ENCODE results near the gene SEPTIN5. TPM values are rescaled to one million over a fixed set of nuclear protein-coding genes. Genes with fewer than 3 reads are reported as not detected.

SEPTIN5 gene
- total RNA-seq, 3 donors from 2014 or later, result 1.2 to 17.8 (median 2.7) TPM

- TF ChIP-seq, protein P1, sequence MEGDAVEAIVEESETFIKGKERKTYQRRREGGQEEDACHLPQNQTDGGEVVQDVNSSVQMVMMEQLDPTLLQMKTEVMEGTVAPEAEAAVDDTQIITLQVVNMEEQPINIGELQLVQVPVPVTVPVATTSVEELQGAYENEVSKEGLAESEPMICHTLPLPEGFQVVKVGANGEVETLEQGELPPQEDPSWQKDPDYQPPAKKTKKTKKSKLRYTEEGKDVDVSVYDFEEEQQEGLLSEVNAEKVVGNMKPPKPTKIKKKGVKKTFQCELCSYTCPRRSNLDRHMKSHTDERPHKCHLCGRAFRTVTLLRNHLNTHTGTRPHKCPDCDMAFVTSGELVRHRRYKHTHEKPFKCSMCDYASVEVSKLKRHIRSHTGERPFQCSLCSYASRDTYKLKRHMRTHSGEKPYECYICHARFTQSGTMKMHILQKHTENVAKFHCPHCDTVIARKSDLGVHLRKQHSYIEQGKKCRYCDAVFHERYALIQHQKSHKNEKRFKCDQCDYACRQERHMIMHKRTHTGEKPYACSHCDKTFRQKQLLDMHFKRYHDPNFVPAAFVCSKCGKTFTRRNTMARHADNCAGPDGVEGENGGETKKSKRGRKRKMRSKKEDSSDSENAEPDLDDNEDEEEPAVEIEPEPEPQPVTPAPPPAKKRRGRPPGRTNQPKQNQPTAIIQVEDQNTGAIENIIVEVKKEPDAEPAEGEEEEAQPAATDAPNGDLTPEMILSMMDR (IDR thresholded peaks at IDR 0.05), result no peak
- Histone ChIP-seq H3K4me1 (ENCODE audit: low read depth) (no peaks in the 10 kb centered on the region), H3K36me3 (ENCODE audit: low read depth) (no peaks in the 10 kb centered on the region), H3K9me3 (no peaks in the 10 kb centered on the region), H3K4me3 (no peak overlapping the region)
- intact Hi-C loops (cut with DNase I, micrococcal nuclease), result no loop called here
- no peak for DNase-seq
- ATAC-seq, result no peak
Observed at GRCh38 chr22:19667872-19668740, 46.2 kb upstream of the SEPTIN5 start.

DNA sequence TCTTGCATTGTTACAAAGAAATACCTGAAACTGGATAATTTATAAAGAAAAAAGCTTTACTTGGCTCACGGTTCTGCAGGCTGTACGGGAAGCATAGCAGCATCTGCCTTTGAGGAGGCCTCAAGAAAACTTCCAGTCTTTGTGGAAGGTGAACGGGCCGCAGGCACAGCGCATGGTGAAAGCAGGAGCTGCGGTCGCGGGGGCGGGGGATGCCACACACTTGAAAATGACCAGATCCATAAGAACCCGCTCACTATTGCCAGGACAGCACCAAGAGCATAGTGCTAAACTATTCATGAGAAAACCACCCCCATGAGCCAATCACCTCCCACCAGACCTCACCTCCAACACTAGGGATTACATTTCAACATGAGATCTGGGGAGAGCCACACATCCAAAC is 45.6 kb upstream of the SEPTIN5 start:
- intact Hi-C loops (cut with DNase I, micrococcal nuclease), result no loop called here
- H3K36me3 ChIP-seq (ENCODE audit: low read depth), result no peaks in the 10 kb centered on the region
- no peaks in the 10 kb centered on the region for H3K9me3 ChIP-seq
- TF ChIP-seq, protein P1 (IDR thresholded peaks at IDR 0.05), result no peak
- no peaks in the 10 kb centered on the region for H3K4me1 ChIP-seq (ENCODE audit: low read depth)
- H3K4me3 ChIP-seq, result no peak overlapping the region
- no peak for DNase-seq
- no peak for ATAC-seq

DNA sequence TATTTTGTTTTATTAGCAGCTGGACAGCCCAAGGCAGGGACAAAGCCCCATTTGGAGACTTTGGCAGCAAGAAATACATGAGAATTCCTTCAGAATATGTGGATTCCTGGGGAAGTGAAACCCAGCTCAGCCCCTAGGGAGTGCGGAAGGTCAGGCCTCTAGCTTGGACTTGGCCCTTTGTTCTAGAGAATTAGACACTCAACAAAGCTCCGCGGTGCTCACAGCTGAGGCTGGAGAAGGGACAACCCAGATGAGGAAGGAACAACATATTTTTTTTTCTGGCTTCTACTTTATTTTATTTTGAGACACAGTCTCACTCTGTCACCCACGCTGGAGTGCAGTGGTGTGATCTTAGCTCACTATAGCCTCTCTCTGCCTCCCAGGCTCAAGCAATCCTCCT is 44.7 kb upstream of the SEPTIN5 start:
- no peak overlapping the region for H3K4me3 ChIP-seq
- no peak for ATAC-seq
- H3K36me3 ChIP-seq (ENCODE audit: low read depth), result no peaks in the 10 kb centered on the region
- no peaks in the 10 kb centered on the region for H3K4me1 ChIP-seq (ENCODE audit: low read depth)
- intact Hi-C loops (cut with DNase I, micrococcal nuclease), result no loop called here
- H3K9me3 ChIP-seq, result no peaks in the 10 kb centered on the region
- TF ChIP-seq, protein P1 (IDR thresholded peaks at IDR 0.05), result no peak
- DNase-seq, result no peak

DNA sequence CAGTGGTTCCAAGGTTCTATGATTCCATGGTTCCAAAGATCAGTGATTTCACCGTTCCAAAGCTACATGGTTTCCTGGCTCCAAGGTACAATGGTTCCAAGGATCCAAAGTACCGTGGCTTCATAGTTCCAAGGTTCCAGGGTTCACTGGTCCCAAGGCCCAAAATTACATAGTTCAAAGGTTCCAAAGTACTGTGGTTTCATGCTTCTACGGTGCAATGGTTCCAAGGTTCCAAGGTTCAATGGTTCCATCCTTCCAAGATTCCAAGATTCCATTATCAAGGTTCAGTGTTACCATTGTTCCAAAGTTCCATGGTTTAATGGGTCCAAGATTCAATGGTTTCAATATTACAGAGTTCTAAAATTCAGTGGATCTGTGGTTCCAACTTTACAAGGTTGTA is 43.0 kb upstream of the SEPTIN5 start:
- ATAC-seq, result no peak
- Histone ChIP-seq H3K4me1 (ENCODE audit: low read depth) (no peaks in the 10 kb centered on the region), H3K9me3 (no peaks in the 10 kb centered on the region), H3K4me3 (no peak overlapping the region), H3K36me3 (ENCODE audit: low read depth) (no peaks in the 10 kb centered on the region)
- intact Hi-C loops (cut with DNase I, micrococcal nuclease), result no loop called here
- no peak for DNase-seq
- TF ChIP-seq, protein P1 (IDR thresholded peaks at IDR 0.05), result no peak

DNA sequence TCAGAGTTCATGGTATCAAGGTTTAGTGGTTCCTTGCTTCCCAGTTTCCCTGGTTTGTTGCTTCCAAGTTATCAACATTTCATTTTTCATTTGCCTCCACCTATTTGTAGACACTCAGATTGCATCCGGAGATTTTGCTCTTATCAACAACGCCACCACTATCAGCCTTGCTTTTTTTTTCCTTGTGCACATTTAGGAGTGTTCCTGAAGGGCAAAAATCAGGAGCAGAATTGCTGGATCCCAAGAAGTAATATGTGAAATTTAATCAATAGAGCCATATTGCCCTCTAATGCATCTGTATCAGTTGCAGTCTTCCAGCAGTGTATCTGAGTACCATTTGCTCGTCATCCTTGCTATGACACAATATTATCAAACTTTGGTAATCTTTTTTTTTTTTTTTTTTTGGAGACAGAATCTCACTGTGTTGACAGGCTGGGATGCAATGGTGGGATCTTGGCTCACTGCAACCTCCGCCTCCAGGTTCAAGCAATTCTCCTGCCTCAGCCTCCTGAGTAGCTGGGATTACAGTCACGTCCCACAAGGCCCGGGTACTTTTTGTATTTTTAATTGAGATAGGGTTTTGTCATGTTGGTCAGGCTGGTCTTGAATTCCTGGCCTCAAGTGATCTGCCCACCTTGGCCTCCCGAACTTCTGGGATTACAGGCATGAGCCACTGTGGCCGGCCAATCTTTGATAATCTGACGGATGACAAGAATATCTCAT is 42.1 kb upstream of the SEPTIN5 start:
- TF ChIP-seq, protein P1 (IDR thresholded peaks at IDR 0.05), result no peak
- Histone ChIP-seq H3K36me3 (ENCODE audit: low read depth) (no peaks in the 10 kb centered on the region), H3K4me1 (ENCODE audit: low read depth) (no peaks in the 10 kb centered on the region), H3K4me3 (no peak overlapping the region), H3K9me3 (no peaks in the 10 kb centered on the region)
- intact Hi-C loops (cut with DNase I, micrococcal nuclease), result no loop called here
- DNase-seq (no peak), ATAC-seq (no peak)
